Measurements from ENCODE around the gene ITGA1. TPM values are rescaled to one million over a fixed set of nuclear protein-coding genes. Genes with fewer than 3 reads are reported as not detected.

Gene ITGA1
- total RNA-seq, 1 donor from 2014 or later: 9.1 TPM

DNA sequence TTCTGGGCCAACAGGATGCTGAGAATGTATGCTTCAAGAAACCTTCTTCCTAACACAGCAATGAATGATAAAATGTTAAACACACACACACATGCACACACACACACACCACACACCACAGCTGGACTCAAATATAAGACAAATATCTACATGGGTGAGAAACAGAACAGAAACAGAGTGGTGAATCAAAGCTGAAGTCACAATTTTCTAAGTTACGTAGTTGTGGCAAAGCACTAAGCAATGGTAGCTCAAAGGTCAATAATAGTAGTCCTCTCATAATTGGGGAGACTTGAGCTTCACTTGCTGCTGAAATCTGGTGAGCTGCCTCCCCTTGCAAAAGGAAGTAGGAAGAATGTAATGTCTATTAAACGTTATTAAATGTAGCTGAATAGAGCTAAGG lies 33.7 kb upstream of the ITGA1 start:
- TF ChIP-seq, protein P1, sequence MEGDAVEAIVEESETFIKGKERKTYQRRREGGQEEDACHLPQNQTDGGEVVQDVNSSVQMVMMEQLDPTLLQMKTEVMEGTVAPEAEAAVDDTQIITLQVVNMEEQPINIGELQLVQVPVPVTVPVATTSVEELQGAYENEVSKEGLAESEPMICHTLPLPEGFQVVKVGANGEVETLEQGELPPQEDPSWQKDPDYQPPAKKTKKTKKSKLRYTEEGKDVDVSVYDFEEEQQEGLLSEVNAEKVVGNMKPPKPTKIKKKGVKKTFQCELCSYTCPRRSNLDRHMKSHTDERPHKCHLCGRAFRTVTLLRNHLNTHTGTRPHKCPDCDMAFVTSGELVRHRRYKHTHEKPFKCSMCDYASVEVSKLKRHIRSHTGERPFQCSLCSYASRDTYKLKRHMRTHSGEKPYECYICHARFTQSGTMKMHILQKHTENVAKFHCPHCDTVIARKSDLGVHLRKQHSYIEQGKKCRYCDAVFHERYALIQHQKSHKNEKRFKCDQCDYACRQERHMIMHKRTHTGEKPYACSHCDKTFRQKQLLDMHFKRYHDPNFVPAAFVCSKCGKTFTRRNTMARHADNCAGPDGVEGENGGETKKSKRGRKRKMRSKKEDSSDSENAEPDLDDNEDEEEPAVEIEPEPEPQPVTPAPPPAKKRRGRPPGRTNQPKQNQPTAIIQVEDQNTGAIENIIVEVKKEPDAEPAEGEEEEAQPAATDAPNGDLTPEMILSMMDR (IDR thresholded peaks at IDR 0.05; ENCODE audit: unreplicated experiment): no peak
- no peak for DNase-seq (ENCODE audit: low spot score in 2 of 2, unreplicated experiment in 2 of 2)
- peaks cover under 1% of the 10 kb centered on the region for H3K4me1 Mint-ChIP-seq
- no peaks in the 10 kb centered on the region for H3K9me3 Mint-ChIP-seq
- no peak overlapping the region for H3K4me3 Mint-ChIP-seq
- no peaks in the 10 kb centered on the region for H3K36me3 Mint-ChIP-seq
- H3K27me3 Mint-ChIP-seq (ENCODE audit: low read depth): no peaks in the 10 kb centered on the region
- H3K27ac Mint-ChIP-seq: no peak overlapping the region

DNA sequence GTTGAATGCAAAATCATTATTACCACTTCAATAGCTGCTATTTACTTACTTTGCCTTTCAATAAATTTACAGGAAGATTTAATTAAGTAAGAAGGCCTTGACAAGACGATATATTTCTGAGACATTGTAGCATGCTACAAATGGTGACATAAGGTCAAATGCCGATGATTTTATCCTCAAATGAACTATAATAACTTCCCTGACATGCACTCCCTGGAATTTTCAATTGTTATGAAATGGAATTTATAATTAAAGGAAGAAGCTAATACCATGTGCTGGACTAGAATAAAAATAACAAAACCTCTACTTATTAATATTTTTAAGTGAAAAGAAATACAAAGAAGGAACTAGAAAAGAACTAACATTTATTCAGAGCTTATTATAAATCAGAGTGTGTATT lies 30.2 kb upstream of the ITGA1 start:
- Mint-ChIP-seq H3K36me3 (no peaks in the 10 kb centered on the region), H3K27ac (no peak overlapping the region), H3K9me3 (no peaks in the 10 kb centered on the region), H3K4me3 (no peak overlapping the region), H3K27me3 (ENCODE audit: low read depth) (no peaks in the 10 kb centered on the region), H3K4me1 (peaks cover 3% of the 10 kb centered on the region)
- DNase-seq (ENCODE audit: low spot score in 2 of 2, unreplicated experiment in 2 of 2): no peak
- TF ChIP-seq, protein P1 (IDR thresholded peaks at IDR 0.05; ENCODE audit: unreplicated experiment): no peak

DNA sequence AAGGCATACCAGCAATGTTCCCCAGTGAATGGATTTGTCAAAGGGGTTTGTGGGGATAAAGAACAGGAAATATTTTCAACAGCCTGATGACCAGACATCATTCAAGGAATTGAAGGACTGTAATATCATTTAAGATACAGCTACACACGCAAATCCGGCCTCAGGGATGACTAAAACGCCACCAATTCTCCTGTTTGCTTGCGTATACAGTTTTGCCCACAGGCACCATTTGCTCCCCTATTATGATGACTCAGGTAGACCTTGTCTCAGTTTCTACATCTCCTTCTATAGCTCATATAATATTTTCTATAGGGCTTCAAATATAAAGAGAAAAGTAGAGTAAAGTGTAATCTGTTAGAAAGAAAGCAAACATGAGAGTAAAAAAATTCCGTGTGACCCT lies 29.7 kb upstream of the ITGA1 start:
- no peak overlapping the region for H3K27ac Mint-ChIP-seq
- TF ChIP-seq, protein P1 (IDR thresholded peaks at IDR 0.05; ENCODE audit: unreplicated experiment): no peak

DNA sequence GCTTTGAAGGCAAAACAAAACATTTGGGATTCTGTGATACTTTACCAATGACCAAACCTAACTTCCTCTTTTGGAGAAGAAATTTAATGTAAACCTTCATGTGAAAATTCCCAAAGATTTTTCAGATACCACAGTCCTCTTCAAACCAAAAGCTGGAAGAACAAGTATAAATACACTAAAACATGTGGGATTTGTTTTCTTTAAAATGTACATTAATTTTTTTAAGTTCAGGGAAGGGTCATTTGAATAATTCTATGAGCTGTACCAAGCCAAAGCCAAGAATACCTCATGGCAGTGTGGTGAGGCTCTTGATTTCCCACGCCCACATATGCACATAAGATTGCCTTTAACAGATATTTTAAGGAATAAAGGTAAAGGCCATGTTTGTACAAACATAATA lies 28.4 kb upstream of the ITGA1 start:
- Mint-ChIP-seq H3K4me1 (peaks cover 3% of the 10 kb centered on the region), H3K36me3 (no peaks in the 10 kb centered on the region), H3K27me3 (ENCODE audit: low read depth) (no peaks in the 10 kb centered on the region), H3K27ac (no peak overlapping the region), H3K4me3 (no peak overlapping the region), H3K9me3 (no peaks in the 10 kb centered on the region)
- TF ChIP-seq, protein P1 (IDR thresholded peaks at IDR 0.05; ENCODE audit: unreplicated experiment): no peak
- no peak for DNase-seq (ENCODE audit: low spot score in 2 of 2, unreplicated experiment in 2 of 2)

More for the DNA sequence above, 29.7 kb upstream of the ITGA1 start:
- no peaks in the 10 kb centered on the region for H3K27me3 Mint-ChIP-seq (ENCODE audit: low read depth)
- no peak for DNase-seq (ENCODE audit: low spot score in 2 of 2, unreplicated experiment in 2 of 2)
- H3K4me3 Mint-ChIP-seq: no peak overlapping the region
- H3K9me3 Mint-ChIP-seq: no peaks in the 10 kb centered on the region
- no peaks in the 10 kb centered on the region for H3K36me3 Mint-ChIP-seq
- H3K4me1 Mint-ChIP-seq: peaks cover 3% of the 10 kb centered on the region

DNA sequence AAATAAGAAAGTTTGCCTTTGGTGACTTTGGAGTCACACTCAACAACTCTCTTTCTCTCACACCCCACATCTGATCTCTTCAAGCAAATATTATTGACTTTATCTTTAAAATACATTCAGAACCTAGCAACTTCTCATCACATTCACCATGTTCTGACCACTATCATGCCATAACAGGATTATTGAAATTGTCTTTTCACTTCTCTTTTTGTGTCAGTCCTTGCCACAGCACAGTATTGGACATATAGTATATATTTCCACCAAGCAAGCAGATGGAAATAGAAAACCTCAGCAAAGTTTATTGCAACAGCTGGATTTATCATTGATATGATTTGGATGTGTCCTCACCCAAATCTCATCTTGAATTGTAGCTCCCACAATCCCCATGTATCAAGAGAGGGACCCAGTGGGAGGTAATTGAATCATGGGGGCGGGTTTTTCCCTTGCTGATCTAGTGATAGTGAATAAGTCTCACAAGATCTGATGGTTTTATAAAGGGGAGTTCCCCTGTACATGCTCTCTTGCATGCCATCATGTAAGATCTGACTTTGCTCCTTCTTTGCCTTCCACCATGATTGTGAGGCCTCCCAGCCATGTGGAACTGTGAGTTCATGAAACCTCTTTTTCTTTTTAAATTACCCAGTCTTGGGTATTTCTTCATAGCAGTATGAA lies 26.9 kb upstream of the ITGA1 start:
- H3K27ac Mint-ChIP-seq: no peak overlapping the region
- no peaks in the 10 kb centered on the region for H3K36me3 Mint-ChIP-seq
- no peaks in the 10 kb centered on the region for H3K27me3 Mint-ChIP-seq (ENCODE audit: low read depth)
- peaks cover 3% of the 10 kb centered on the region for H3K4me1 Mint-ChIP-seq
- H3K9me3 Mint-ChIP-seq: no peaks in the 10 kb centered on the region
- no peak overlapping the region for H3K4me3 Mint-ChIP-seq
- DNase-seq (ENCODE audit: low spot score in 2 of 2, unreplicated experiment in 2 of 2): no peak
- TF ChIP-seq, protein P1 (IDR thresholded peaks at IDR 0.05; ENCODE audit: unreplicated experiment): no peak
